LHCN-M2 (cell line): Measurements from ENCODE around the gene GALNT5. TPM values are rescaled to one million over a fixed set of nuclear protein-coding genes. Genes with fewer than 3 reads are reported as not detected.
A peak's percentile ranks its signal among the peaks of the same experiment; 100 is the strongest.
"Not testable (repeated sequence)": the region's sequence is repeated elsewhere in the genome, so short reads cannot be mapped to it uniquely, and the experiment has no call there.

Experiments used
- DNase-seq: peaks from one replicate; pipeline ENCODE4 v3.0.0-alpha.2; 2012; ENCODE audit warnings: low read depth
- polyA plus RNA-seq: library from polyadenylated mRNA; unstranded; fragments of >200 nt; gene quantifications from one replicate; pipeline ENCODE4 v1.2.1, GENCODE V29; 2012; ENCODE audit warnings: missing spikeins
- total RNA-seq: library from RNA; depleted of rRNA; stranded (reverse); fragments of >200 nt; gene quantifications from 2 replicates; pipeline ENCODE4 v1.2.3, GENCODE V29; 2014; rRNA removed

Gene GALNT5
- 70.6 and 71.7 TPM in 2 replicates for total RNA-seq
- polyA plus RNA-seq, result 28.1 TPM

- DNase-seq, result peak; percentile 74
These were observed at the start of gene GALNT5 for GRCh38 chr2:157257312-157258252. GALNT5 (plus strand) TSS chr2:157257705; CDS start chr2:157258083, 378 bp downstream.

- DNase-seq, result no peak
These were observed 41.1 kb upstream of the GALNT5 start for GRCh38 chr2:157216286-157216965.

GRCh38 chr2:157217409-157217808 lies 40.1 kb upstream of the GALNT5 start:
- no peak for DNase-seq

- DNase-seq, result no peak
These were observed 38.6 kb upstream of the GALNT5 start for GRCh38 chr2:157218911-157219310.

GRCh38 chr2:157220502-157220901 lies 37.0 kb upstream of the GALNT5 start:
- DNase-seq, result no peak

- DNase-seq, result no peak
These were observed 36.0 kb upstream of the GALNT5 start for GRCh38 chr2:157221394-157221988.

GRCh38 chr2:157223624-157224205 lies 33.8 kb upstream of the GALNT5 start:
- DNase-seq, result no peak

GRCh38 chr2:157224448-157224847 lies 33.1 kb upstream of the GALNT5 start:
- not testable (repeated sequence) for DNase-seq

GRCh38 chr2:157227592-157227991 lies 29.9 kb upstream of the GALNT5 start:
- no peak for DNase-seq

- no peak for DNase-seq
These were observed 28.6 kb upstream of the GALNT5 start for GRCh38 chr2:157228946-157229345.

GRCh38 chr2:157229572-157229971 lies 27.9 kb upstream of the GALNT5 start:
- DNase-seq, result peak; percentile 69

- DNase-seq, result no peak
These were observed 26.0 kb upstream of the GALNT5 start for GRCh38 chr2:157231476-157231875.

- DNase-seq, result peak; percentile 58
These were observed 24.0 kb upstream of the GALNT5 start for GRCh38 chr2:157233506-157233905.

GRCh38 chr2:157236404-157236803 lies 21.1 kb upstream of the GALNT5 start:
- no peak for DNase-seq

GRCh38 chr2:157238296-157238695 lies 19.2 kb upstream of the GALNT5 start:
- DNase-seq, result no peak

- no peak for DNase-seq
These were observed 12.8 kb upstream of the GALNT5 start for GRCh38 chr2:157244691-157245090.

- DNase-seq, result no peak
These were observed 12.2 kb upstream of the GALNT5 start for GRCh38 chr2:157245144-157245840.

- peak; percentile 97 for DNase-seq
These were observed 11.4 kb upstream of the GALNT5 start for GRCh38 chr2:157245846-157246764.

- peak; percentile 88 for DNase-seq
These were observed 10.6 kb upstream of the GALNT5 start for GRCh38 chr2:157246765-157247407.

GRCh38 chr2:157250836-157251235 lies 6.7 kb upstream of the GALNT5 start:
- DNase-seq, result no peak
